Ishikawa (cell line): ENCODE results near the gene WDR5B.

ENCODE experiments used
- CEBPB ChIP-seq: IDR thresholded peaks from 2 replicates; pipeline ENCODE4 v1.6.1; 2012
- CREB1 ChIP-seq: IDR thresholded peaks from 2 replicates; pipeline ENCODE4 v1.6.1; 2012; ENCODE audit warnings: low read depth
- EGR1 ChIP-seq: IDR thresholded peaks from 2 replicates; pipeline ENCODE4 v1.6.1; 2012
- EP300 ChIP-seq: IDR thresholded peaks from 2 replicates; pipeline ENCODE4 v1.6.1; 2012; ENCODE audit warnings: borderline replicate concordance
- FOXM1 ChIP-seq: IDR thresholded peaks from 2 replicates; pipeline ENCODE4 v1.6.1; 2012; ENCODE audit warnings: low read depth, borderline replicate concordance
- NFIC ChIP-seq: IDR thresholded peaks from 2 replicates; pipeline ENCODE4 v1.6.1; 2012
- RAD21 ChIP-seq: IDR thresholded peaks from 2 replicates; pipeline ENCODE4 v1.6.1; 2012; ENCODE audit warnings: low read depth
- TAF1 ChIP-seq: IDR thresholded peaks from 2 replicates; pipeline ENCODE4 v1.6.1; 2012; ENCODE audit warnings: low read depth, mild to moderate bottlenecking
- TCF12 ChIP-seq: IDR thresholded peaks from 2 replicates; pipeline ENCODE4 v1.6.1; 2012; ENCODE audit warnings: low read depth
- TEAD4 ChIP-seq: IDR thresholded peaks from 2 replicates; pipeline ENCODE4 v1.6.1; 2012
- YY1 ChIP-seq: IDR thresholded peaks from 2 replicates; pipeline ENCODE4 v1.6.1; 2012; ENCODE audit warnings: low read depth
- ZBTB7A ChIP-seq: IDR thresholded peaks from 2 replicates; pipeline ENCODE4 v1.6.1; 2012; ENCODE audit warnings: low read depth
- TF ChIP-seq, protein P1 (sequence below): IDR thresholded peaks from 2 replicates; pipeline ENCODE4 v1.6.1; 2012; ENCODE audit warnings: low read depth, mild to moderate bottlenecking
- TF ChIP-seq, protein P2 (sequence below): IDR thresholded peaks from 2 replicates; pipeline ENCODE4 v1.6.1; 2012
- TF ChIP-seq, protein P3 (sequence below): IDR thresholded peaks from 2 replicates; pipeline ENCODE4 v1.6.1; 2012

The WDR5B gene

DNA sequence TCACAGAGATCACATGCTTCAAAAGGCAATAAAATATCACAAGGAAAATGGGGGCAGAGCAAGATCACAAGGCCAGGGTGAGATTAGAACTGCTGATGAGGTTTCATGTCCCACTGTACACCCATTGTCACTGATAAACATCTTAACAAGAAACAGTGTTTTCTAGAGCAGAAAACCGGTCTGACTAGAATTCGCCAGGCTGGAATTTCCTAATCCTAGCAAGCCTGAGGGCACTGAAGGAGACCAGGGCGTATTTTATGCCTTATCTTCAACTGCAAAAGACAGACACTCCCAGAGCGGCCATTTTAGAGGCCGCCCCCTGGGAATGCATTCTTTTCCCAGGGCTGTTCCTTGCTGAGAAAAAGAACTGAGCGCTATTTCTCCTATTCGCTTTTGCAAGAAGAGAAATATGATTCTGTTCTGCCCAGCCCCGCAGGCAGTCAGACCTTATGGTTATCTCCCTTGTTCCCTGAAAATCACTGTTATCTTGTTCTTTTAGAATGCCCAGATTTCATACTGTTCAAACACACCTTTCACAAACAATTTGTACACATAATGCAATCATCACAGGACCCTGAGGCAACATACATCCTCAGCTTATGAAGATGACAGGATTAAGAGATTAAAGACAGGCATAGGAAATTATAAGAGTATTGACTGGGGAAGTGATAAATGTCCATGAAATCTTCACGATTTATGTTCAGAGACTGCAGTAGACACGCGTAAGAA lies 28.1 kb upstream of the WDR5B start:
- TF ChIP-seq CEBPB (peak; percentile 58; the same call in 1 of the 2 replicates), YY1 (peak; percentile 52; the same call in 1 of the 2 replicates), TEAD4 (peak; percentile 65)

DNA sequence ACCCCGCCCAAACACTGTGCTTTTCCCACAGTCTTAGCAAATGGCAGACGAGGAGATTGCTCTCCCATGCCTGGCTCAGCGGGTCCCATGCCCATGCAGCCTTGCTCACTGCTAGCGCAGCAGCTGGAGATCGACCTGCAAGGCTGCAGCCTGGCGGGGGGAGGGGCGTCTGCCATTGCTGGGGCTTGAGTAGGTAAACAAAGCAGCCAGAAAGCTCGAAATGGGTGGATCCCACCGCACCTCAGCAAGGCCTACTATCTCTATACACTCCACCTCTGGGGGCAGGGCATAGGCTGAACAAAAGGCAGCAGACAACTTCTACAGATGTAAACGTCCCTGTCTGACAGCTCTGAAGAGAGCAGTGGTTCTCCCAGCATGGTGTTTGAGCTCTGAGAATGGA lies 27.2 kb upstream of the WDR5B start:
- TF ChIP-seq, protein P1, sequence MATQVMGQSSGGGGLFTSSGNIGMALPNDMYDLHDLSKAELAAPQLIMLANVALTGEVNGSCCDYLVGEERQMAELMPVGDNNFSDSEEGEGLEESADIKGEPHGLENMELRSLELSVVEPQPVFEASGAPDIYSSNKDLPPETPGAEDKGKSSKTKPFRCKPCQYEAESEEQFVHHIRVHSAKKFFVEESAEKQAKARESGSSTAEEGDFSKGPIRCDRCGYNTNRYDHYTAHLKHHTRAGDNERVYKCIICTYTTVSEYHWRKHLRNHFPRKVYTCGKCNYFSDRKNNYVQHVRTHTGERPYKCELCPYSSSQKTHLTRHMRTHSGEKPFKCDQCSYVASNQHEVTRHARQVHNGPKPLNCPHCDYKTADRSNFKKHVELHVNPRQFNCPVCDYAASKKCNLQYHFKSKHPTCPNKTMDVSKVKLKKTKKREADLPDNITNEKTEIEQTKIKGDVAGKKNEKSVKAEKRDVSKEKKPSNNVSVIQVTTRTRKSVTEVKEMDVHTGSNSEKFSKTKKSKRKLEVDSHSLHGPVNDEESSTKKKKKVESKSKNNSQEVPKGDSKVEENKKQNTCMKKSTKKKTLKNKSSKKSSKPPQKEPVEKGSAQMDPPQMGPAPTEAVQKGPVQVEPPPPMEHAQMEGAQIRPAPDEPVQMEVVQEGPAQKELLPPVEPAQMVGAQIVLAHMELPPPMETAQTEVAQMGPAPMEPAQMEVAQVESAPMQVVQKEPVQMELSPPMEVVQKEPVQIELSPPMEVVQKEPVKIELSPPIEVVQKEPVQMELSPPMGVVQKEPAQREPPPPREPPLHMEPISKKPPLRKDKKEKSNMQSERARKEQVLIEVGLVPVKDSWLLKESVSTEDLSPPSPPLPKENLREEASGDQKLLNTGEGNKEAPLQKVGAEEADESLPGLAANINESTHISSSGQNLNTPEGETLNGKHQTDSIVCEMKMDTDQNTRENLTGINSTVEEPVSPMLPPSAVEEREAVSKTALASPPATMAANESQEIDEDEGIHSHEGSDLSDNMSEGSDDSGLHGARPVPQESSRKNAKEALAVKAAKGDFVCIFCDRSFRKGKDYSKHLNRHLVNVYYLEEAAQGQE, result no peak
- TF ChIP-seq CREB1 (no peak), TEAD4 (no peak), RAD21 (no peak), NFIC (no peak), EGR1 (no peak), TAF1 (no peak), FOXM1 (no peak), YY1 (no peak)

DNA sequence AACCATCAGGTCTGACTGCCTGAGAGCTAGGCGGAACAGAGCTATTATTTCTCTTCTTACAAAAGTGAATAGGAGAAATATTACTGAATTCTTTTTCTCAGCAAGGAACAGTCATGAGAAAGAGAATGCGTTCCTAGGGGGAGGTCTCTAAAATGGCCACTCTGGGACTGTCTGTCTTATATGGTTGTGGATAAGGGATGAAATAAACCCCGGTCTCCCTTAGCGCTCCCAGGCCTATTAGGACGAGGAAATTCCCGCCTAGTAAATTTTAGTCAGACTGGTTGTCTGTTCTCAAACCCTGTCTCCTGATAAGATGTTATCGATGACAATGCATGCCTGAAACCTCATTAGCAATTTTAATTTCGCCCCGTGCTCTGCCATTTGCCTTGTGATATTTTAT lies 20.1 kb upstream of the WDR5B start:
- TF ChIP-seq EGR1 (no peak), ZBTB7A (no peak), TAF1 (no peak), FOXM1 (no peak), NFIC (no peak), TCF12 (no peak), YY1 (no peak)
- TF ChIP-seq, protein P2, sequence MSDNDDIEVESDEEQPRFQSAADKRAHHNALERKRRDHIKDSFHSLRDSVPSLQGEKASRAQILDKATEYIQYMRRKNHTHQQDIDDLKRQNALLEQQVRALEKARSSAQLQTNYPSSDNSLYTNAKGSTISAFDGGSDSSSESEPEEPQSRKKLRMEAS, result no peak
- TF ChIP-seq, protein P1, result no peak
- TF ChIP-seq, protein P3, sequence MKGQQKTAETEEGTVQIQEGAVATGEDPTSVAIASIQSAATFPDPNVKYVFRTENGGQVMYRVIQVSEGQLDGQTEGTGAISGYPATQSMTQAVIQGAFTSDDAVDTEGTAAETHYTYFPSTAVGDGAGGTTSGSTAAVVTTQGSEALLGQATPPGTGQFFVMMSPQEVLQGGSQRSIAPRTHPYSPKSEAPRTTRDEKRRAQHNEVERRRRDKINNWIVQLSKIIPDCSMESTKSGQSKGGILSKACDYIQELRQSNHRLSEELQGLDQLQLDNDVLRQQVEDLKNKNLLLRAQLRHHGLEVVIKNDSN, result no peak

DNA sequence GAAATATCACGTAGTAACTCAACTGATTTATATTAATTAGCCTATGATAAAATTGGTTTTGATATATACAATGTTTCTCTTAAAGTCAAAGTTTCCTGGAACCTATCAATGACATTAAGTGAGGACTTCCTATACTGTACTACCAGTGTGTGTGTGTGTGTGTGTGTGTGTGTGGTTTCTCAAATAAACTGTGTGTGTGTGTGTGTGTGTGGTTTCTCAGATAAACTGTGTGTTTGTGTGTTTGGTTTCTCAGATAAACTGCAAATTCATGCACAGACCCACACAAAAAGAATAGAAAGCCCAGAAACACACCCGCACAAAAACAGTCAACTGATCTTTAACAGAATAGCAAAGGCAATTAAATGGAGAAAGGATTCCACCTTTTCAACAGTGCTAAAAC lies 14.5 kb upstream of the WDR5B start:
- TF ChIP-seq TAF1 (no peak), EGR1 (no peak), CEBPB (no peak), FOXM1 (no peak), NFIC (no peak), RAD21 (no peak), ZBTB7A (no peak), TCF12 (no peak), YY1 (no peak), EP300 (no peak), TEAD4 (no peak), CREB1 (no peak)
- TF ChIP-seq, protein P3, result no peak
- TF ChIP-seq, protein P2, result no peak
- TF ChIP-seq, protein P1, result no peak
